ENCODE measurements around the gene LPIN3. TPM values are rescaled to one million over a fixed set of nuclear protein-coding genes. Genes with fewer than 3 reads are reported as not detected.

LPIN3 gene
- total RNA-seq, 1 experiment from 2014 or later = 18.5 TPM

GRCh38 chr20:41361757-41362747 is 21.4 kb downstream of the LPIN3 start:
- BruUV-seq (replicated peaks) = no TSS peak
- H4K20me1 ChIP-seq (ENCODE audit: insufficient read depth) = no peaks in the 10 kb centered on the region
- POLR2A ChIA-PET = no interaction called here
- no peaks in the 10 kb centered on the region for H3K27me3 ChIP-seq (ENCODE audit: insufficient read depth, low read length)
- DNase-seq (ENCODE audit: low read depth, low spot score) = no peak
- no peaks in the 10 kb centered on the region for H3K9me3 ChIP-seq (ENCODE audit: control insufficient read depth in 1 of 2, insufficient read depth in 1 of 2, low read depth in 1 of 2, low read length in 2 of 2)
- H2AFZ ChIP-seq (ENCODE audit: low read depth, low read length, poor library complexity, severe bottlenecking) = no peak overlapping the region
- H3K27ac ChIP-seq (ENCODE audit: low read depth, low read length) = no peak overlapping the region
- CTCF ChIA-PET = no interaction called here
- H3K4me3 ChIP-seq (replicated peaks in 1 of 2; ENCODE audit: low read depth in 1 of 2, low read length in 2 of 2) = no peak overlapping the region
- RAD21 ChIA-PET (ENCODE audit: low non-redundant PET in 1 of 2, low total read pairs in 2 of 2, uncharacterized antibody in 2 of 2, unreplicated experiment in 2 of 2) = no interaction called here
- no peaks in the 10 kb centered on the region for H3K79me2 ChIP-seq (ENCODE audit: insufficient read depth, low read length)
- ATAC-seq = no peak
- H3K4me1 ChIP-seq (ENCODE audit: control insufficient read depth in 1 of 2, insufficient read depth in 2 of 2, low read length in 2 of 2) = no peaks in the 10 kb centered on the region
- H3K9ac ChIP-seq (ENCODE audit: low read length) = no peak overlapping the region
- H3K9me2 ChIP-seq (ENCODE audit: insufficient read depth) = no peaks in the 10 kb centered on the region
- intact Hi-C loops (cut with micrococcal nuclease) = no loop called here
- H3K4me2 ChIP-seq (ENCODE audit: low read length) = no peak overlapping the region
- no peaks in the 10 kb centered on the region for H3K36me3 ChIP-seq (ENCODE audit: control insufficient read depth in 1 of 2, insufficient read depth in 2 of 2, low read length in 2 of 2)
- TF ChIP-seq EGR1 (IDR thresholded peaks at IDR 0.05; ENCODE audit: low read depth) = no peak
- no peak for TF ChIP-seq JUND (IDR thresholded peaks at IDR 0.05)
- no peak for TF ChIP-seq SRF (IDR thresholded peaks at IDR 0.05; ENCODE audit: low read depth)
- no peak for TF ChIP-seq YY1 (IDR thresholded peaks at IDR 0.05; ENCODE audit: extremely low read depth, insufficient replicate concordance, low read depth, low read length)
- no peak for TF ChIP-seq ZFX (IDR thresholded peaks at IDR 0.05)
- no peak for TF ChIP-seq CEBPB (IDR thresholded peaks at IDR 0.05; ENCODE audit: low read depth)
- no peak for TF ChIP-seq FOSL1 (IDR thresholded peaks at IDR 0.05; ENCODE audit: low read depth)
- no peak for TF ChIP-seq RAD21 (IDR thresholded peaks at IDR 0.05; ENCODE audit: low read depth)
- TF ChIP-seq CBX3 (IDR thresholded peaks at IDR 0.05; ENCODE audit: low read depth) = no peak
- TF ChIP-seq SIN3A (IDR thresholded peaks at IDR 0.05; ENCODE audit: low read depth) = no peak
- no peak for TF ChIP-seq POLR2A (IDR thresholded peaks at IDR 0.05; ENCODE audit: borderline replicate concordance, extremely low read depth, insufficient read depth, insufficient read length)
- TF ChIP-seq SP1 (IDR thresholded peaks at IDR 0.05; ENCODE audit: low read depth) = no peak

DNA sequence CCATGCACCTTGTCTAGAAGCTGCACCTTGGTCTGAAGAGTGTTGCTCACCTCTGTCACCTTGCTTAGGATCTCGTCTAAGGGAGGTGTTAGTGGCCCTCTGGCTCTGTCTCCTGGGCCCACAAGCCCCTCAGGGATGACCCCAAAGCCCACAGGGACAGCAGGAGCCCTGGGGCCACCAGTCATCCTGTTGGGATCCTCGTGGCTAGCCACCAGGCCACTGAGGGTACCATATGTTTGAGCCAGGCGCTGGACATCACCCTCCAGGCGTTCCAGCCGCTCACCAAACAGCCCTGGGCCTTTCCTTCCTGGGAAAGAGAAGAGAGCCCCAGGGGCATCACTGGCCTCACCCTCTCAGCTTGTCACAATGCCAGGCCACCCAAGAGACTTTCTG is 22.1 kb downstream of the LPIN3 start:
- Histone ChIP-seq H3K4me2 (ENCODE audit: low read length) (no peak overlapping the region), H3K36me3 (ENCODE audit: control insufficient read depth in 1 of 2, insufficient read depth in 2 of 2, low read length in 2 of 2) (no peaks in the 10 kb centered on the region), H3K9me2 (ENCODE audit: insufficient read depth) (no peaks in the 10 kb centered on the region), H3K27me3 (ENCODE audit: insufficient read depth, low read length) (no peaks in the 10 kb centered on the region), H3K27ac (ENCODE audit: low read depth, low read length) (no peak overlapping the region), H3K79me2 (ENCODE audit: insufficient read depth, low read length) (no peaks in the 10 kb centered on the region), H3K4me1 (ENCODE audit: control insufficient read depth in 1 of 2, insufficient read depth in 2 of 2, low read length in 2 of 2) (no peaks in the 10 kb centered on the region), H3K4me3 (replicated peaks in 1 of 2; ENCODE audit: low read depth in 1 of 2, low read length in 2 of 2) (no peak overlapping the region), H4K20me1 (ENCODE audit: insufficient read depth) (no peaks in the 10 kb centered on the region), H3K9ac (ENCODE audit: low read length) (no peak overlapping the region), H3K9me3 (ENCODE audit: control insufficient read depth in 1 of 2, insufficient read depth in 1 of 2, low read depth in 1 of 2, low read length in 2 of 2) (no peaks in the 10 kb centered on the region), H2AFZ (ENCODE audit: low read depth, low read length, poor library complexity, severe bottlenecking) (no peak overlapping the region)
- RAD21 ChIA-PET (ENCODE audit: low non-redundant PET in 1 of 2, low total read pairs in 2 of 2, uncharacterized antibody in 2 of 2, unreplicated experiment in 2 of 2) = no interaction called here
- intact Hi-C loops (cut with micrococcal nuclease) = no loop called here
- POLR2A ChIA-PET = no interaction called here
- DNase-seq (ENCODE audit: low read depth, low spot score) (no peak), ATAC-seq (no peak)
- no TSS peak for BruUV-seq (replicated peaks)
- CTCF ChIA-PET = no interaction called here
- TF ChIP-seq TCF7L2 (IDR thresholded peaks at IDR 0.05; ENCODE audit: borderline replicate concordance, extremely low read depth, insufficient read depth, insufficient read length) = no peak
- TF ChIP-seq, protein P1, sequence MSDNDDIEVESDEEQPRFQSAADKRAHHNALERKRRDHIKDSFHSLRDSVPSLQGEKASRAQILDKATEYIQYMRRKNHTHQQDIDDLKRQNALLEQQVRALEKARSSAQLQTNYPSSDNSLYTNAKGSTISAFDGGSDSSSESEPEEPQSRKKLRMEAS (IDR thresholded peaks at IDR 0.05) = no peak
- TF ChIP-seq POLR2A (IDR thresholded peaks at IDR 0.05; ENCODE audit: borderline replicate concordance, extremely low read depth, insufficient read depth, insufficient read length) = no peak
- TF ChIP-seq SIN3A (IDR thresholded peaks at IDR 0.05; ENCODE audit: low read depth) = no peak
- TF ChIP-seq ZBTB33 (IDR thresholded peaks at IDR 0.05; ENCODE audit: extremely low read depth, insufficient replicate concordance, low read length) = no peak
- no peak for TF ChIP-seq SRF (IDR thresholded peaks at IDR 0.05; ENCODE audit: low read depth)
- TF ChIP-seq FOSL1 (IDR thresholded peaks at IDR 0.05; ENCODE audit: low read depth) = no peak
- TF ChIP-seq JUND (IDR thresholded peaks at IDR 0.05) = no peak
- no peak for TF ChIP-seq CTCF (IDR thresholded peaks at IDR 0.05 in 2 of 3, conservative IDR thresholded peaks at IDR 0.05 in 1 of 3; ENCODE audit: borderline replicate concordance in 1 of 3, insufficient read depth in 1 of 3, low read depth in 2 of 3, low read length in 2 of 3)
- TF ChIP-seq CEBPB (IDR thresholded peaks at IDR 0.05; ENCODE audit: low read depth) = no peak
